ENCODE measurements around the gene HSP90AB1. TPM values are rescaled to one million over a fixed set of nuclear protein-coding genes. Genes with fewer than 3 reads are reported as not detected.

The HSP90AB1 gene
- total and polyA plus RNA-seq, 9 of the 15 experiments (the other 6 are each of a cell fraction or from before 2014, with no cell fraction given) = 1,780 to 3,358 (median 2,262) TPM

GRCh38 chr6:44216677-44217331 lies 30.1 kb upstream of the HSP90AB1 start, which contains the start of gene MYMX (continued):
- TF ChIP-seq ARID2 (IDR thresholded peaks at IDR 0.05) = no peak
- peak in 1 of 2 experiments; percentile 21; a peak in 1 of 4 replicates for TF ChIP-seq NRF1 (conservative IDR thresholded peaks at IDR 0.05 in 1 of 2, IDR thresholded peaks at IDR 0.05 in 1 of 2)

- in situ Hi-C loops (cut with MboI) (no loop called here), intact Hi-C loops (cut with micrococcal nuclease) (no loop called here)
- Histone ChIP-seq H3K4me2 (ENCODE audit: insufficient read depth, low read length) (no peak overlapping the region), H3K27ac (ENCODE audit: extremely low read depth, low read depth, low read length) (no peak overlapping the region), H3K36me3 (ENCODE audit: control insufficient read depth, insufficient read depth, low read length) (no peaks in the 10 kb centered on the region), H3K9me1 (ENCODE audit: control insufficient read depth, insufficient read depth, low read length) (no peaks in the 10 kb centered on the region), H3K4me1 (replicated peaks in 1 of 2; ENCODE audit: control insufficient read depth in 2 of 2, insufficient read depth in 2 of 2, low read length in 2 of 2) (peaks cover 43 to 50% of the 10 kb centered on the region in 2 experiments), H3K9me3 (replicated peaks; ENCODE audit: control insufficient read depth, insufficient read depth, low read depth, low read length) (no peaks in the 10 kb centered on the region), H4K20me1 (replicated peaks; ENCODE audit: control insufficient read depth, insufficient read depth, low read length) (no peaks in the 10 kb centered on the region), H2AFZ (ENCODE audit: low read depth, low read length) (no peak overlapping the region), H3K79me2 (ENCODE audit: control insufficient read depth, insufficient read depth, low read length) (0 out of 3 replicates have a peak, but pooled peaks cover 2% of the 10 kb centered on the region), H3K4me3 (no peak overlapping the region), H3K9ac (ENCODE audit: insufficient read depth in 1 of 2, low read depth in 2 of 2, low read length in 2 of 2) (peak overlapping the region in 1 of 2 experiments; percentile 53; a peak in 1 of 4 replicates), H3K27me3 (ENCODE audit: control insufficient read depth in 2 of 2, insufficient read depth in 2 of 2, low read length in 2 of 2) (no peaks in the 10 kb centered on the region)
- POLR2A ChIA-PET = interaction anchor here (0.6 to 2.0 kb wide), 7 partner anchors 8 to 544 kb away, joined by 3 to 11 read pairs (median 4); no protein-coding TSS in a partner anchor
- DNase-seq (ENCODE audit: extremely low read depth in 1 of 4, low spot score in 3 of 4) = no peak
- FAIRE-seq = no peak
- ATAC-seq = no peak
- WGBS (ENCODE audit: insufficient coverage, low coverage, missing lambda C conversion rate) = 81% methylated on average over 15 of the region's 16 CpGs
- no TSS peak for BruUV-seq (replicated peaks)
- TF ChIP-seq HOXB6 (CRISPR knock-in tag; IDR thresholded peaks at IDR 0.05; ENCODE audit: borderline replicate concordance) (no peak), CTBP1 (IDR thresholded peaks at IDR 0.05; ENCODE audit: borderline replicate concordance) (no peak), NELFE (IDR thresholded peaks at IDR 0.05; ENCODE audit: insufficient read depth, insufficient read length) (no peak), BRF2 (IDR thresholded peaks at IDR 0.05; ENCODE audit: borderline replicate concordance, insufficient read depth, insufficient read length) (no peak), GATAD2B (IDR thresholded peaks at IDR 0.05; ENCODE audit: borderline replicate concordance) (no peak), FOXA3 (CRISPR knock-in tag; conservative IDR thresholded peaks at IDR 0.05 in 1 of 2, IDR thresholded peaks at IDR 0.05 in 1 of 2) (0 out of 4 replicates have a peak, but pooled peaks of 1 of the 2 experiments have one; percentile 34), SMAD3 (CRISPR knock-in tag; conservative IDR thresholded peaks at IDR 0.05) (no peak), ZBTB33 (CRISPR knock-in tag; IDR thresholded peaks at IDR 0.05) (peak; percentile 84; the same call in 1 of the 2 replicates), CHCHD3 (CRISPR knock-in tag; IDR thresholded peaks at IDR 0.05) (no peak), NRF1 (conservative IDR thresholded peaks at IDR 0.05 in 1 of 2, IDR thresholded peaks at IDR 0.05 in 1 of 2) (no peak)
- CTCF ChIA-PET (ENCODE audit: low intra/inter-chr PET ratio) = no interaction called here
These were observed 29.4 kb upstream of the HSP90AB1 start for GRCh38 chr6:44217332-44218143.

Measured in K562 (cell line).